BE2C (cell line): Measurements from ENCODE around the gene RXRA.

Experiments
- DNase-seq: peaks from one replicate; pipeline ENCODE4 v3.0.0-alpha.2; 2020
- H3K27me3 ChIP-seq: fragments of 250-450 bp; sonication (Bioruptor Pico); 2 replicates; pipeline ENCODE4 v1.5.1; 2020; ENCODE audit warnings: mild to moderate bottlenecking
- H3K36me3 ChIP-seq: fragments of 250-450 bp; sonication (Bioruptor Pico); 2 replicates; pipeline ENCODE4 v1.5.1; 2020; ENCODE audit warnings: mild to moderate bottlenecking
- H3K4me1 ChIP-seq: fragments of 250-450 bp; sonication (Bioruptor Pico); 2 replicates; pipeline ENCODE4 v1.5.1; 2020
- H3K4me3 ChIP-seq: 2 replicates; pipeline ENCODE4 v1.5.1; 2011; ENCODE audit warnings: low read depth, low read length
- H3K9me3 ChIP-seq: fragments of 250-450 bp; sonication (Bioruptor Pico); 2 replicates; pipeline ENCODE4 v1.5.1; 2020
- TF ChIP-seq, protein P1 (sequence below): IDR thresholded peaks from 2 replicates; pipeline ENCODE4 v1.5.1; 2012; ENCODE audit warnings: mild to moderate bottlenecking, low read depth, low read length

Gene RXRA

GRCh38 chr9:134406366-134407120 is 80.3 kb downstream of the RXRA start:
- no peaks in the 10 kb centered on the region for H3K36me3 ChIP-seq
- peak; percentile 44 for DNase-seq
- peak overlapping the region; percentile 41 for H3K4me3 ChIP-seq
- TF ChIP-seq, protein P1, sequence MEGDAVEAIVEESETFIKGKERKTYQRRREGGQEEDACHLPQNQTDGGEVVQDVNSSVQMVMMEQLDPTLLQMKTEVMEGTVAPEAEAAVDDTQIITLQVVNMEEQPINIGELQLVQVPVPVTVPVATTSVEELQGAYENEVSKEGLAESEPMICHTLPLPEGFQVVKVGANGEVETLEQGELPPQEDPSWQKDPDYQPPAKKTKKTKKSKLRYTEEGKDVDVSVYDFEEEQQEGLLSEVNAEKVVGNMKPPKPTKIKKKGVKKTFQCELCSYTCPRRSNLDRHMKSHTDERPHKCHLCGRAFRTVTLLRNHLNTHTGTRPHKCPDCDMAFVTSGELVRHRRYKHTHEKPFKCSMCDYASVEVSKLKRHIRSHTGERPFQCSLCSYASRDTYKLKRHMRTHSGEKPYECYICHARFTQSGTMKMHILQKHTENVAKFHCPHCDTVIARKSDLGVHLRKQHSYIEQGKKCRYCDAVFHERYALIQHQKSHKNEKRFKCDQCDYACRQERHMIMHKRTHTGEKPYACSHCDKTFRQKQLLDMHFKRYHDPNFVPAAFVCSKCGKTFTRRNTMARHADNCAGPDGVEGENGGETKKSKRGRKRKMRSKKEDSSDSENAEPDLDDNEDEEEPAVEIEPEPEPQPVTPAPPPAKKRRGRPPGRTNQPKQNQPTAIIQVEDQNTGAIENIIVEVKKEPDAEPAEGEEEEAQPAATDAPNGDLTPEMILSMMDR, result no peak
- peaks cover 36% of the 10 kb centered on the region for H3K4me1 ChIP-seq
- no peaks in the 10 kb centered on the region for H3K27me3 ChIP-seq
- H3K9me3 ChIP-seq, result no peaks in the 10 kb centered on the region

DNA sequence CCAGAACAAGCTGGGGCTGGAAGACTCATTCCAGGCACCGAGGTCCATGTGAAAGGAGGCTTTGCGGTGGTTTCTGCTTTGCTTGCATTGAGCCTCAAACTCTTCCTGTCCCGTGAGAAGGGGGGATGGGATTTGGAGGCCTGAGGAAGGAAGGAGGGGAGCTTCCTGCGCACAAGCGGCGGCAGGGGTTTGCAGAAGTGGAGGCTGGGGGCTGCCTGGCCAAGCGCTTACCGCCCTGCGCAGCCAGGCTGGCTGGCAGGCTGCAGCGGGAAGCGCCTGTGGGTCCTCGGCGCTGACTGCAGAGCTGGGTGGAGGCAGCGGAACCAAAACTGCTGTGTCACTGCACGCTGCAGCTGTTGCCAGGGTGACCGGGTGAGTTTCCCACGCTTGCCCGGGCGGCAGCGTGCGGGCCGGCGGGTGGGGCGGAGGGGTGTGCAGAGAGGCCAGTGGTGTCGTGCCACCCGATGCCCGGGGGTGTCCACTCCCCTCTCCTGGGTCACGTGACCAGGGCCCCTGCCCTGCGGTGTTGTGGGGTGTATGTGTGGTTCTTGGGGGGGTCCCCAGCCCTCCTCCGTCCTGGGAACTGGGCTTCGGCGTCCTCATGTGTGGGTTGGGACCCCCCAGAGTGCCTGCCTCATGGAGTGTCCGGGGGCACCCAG is 81.0 kb downstream of the RXRA start:
- Histone ChIP-seq H3K4me3 (peak overlapping the region; percentile 41), H3K4me1 (peaks cover 43% of the 10 kb centered on the region), H3K36me3 (no peaks in the 10 kb centered on the region), H3K9me3 (no peaks in the 10 kb centered on the region), H3K27me3 (no peaks in the 10 kb centered on the region)
- peak; percentile 90 for DNase-seq
- TF ChIP-seq, protein P1, result no peak

GRCh38 chr9:134408389-134408788 is 82.1 kb downstream of the RXRA start:
- Histone ChIP-seq H3K4me3 (no peak overlapping the region), H3K4me1 (peaks cover 54% of the 10 kb centered on the region), H3K9me3 (no peaks in the 10 kb centered on the region), H3K27me3 (no peaks in the 10 kb centered on the region), H3K36me3 (no peaks in the 10 kb centered on the region)
- TF ChIP-seq, protein P1, result peak; percentile 55
- peak; percentile 76 for DNase-seq

- DNase-seq, result no peak
These were observed 82.9 kb downstream of the RXRA start for GRCh38 chr9:134408939-134409737.

DNA sequence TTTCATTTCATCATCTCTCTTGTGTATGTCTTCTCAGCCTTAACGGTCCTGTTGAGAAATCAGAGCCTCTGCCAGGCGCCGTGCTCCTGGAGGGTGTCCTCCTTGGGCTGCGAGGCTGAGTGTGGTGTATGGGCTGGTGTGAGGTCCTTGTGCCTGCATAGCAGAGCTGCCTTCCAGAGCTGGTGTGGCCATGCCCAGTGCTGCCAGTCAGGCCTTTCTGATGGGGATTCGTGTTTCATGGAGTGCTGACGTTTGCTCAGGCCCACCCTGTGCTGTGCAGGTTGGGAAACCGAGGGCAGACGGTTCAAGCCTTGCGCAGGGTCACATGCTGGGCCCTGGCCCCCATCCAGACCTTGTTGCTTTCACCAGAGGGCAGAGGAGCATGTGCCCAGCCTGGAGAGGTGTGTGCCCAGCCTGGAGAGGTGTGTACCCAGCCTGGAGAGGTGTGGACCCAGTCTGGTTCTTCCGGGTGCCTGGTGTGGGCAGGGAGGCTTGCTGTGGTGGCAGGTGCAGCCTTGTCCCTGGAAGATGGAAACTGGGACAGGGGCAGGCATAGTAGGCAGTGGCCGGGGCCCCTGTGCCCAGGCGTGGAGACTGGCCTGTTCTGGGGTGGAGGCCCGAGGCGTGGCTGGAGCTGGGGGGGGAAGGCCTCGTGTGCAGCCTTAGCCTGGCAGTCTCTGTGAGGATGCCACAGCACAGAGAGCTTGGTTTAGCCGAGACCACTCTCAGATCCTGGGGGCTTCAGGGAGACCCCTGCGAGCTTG is 84.0 kb downstream of the RXRA start:
- no peaks in the 10 kb centered on the region for H3K36me3 ChIP-seq
- no peak for DNase-seq
- H3K4me1 ChIP-seq, result peaks cover 68% of the 10 kb centered on the region
- TF ChIP-seq, protein P1, result no peak
- no peaks in the 10 kb centered on the region for H3K27me3 ChIP-seq
- H3K4me3 ChIP-seq, result no peak overlapping the region
- no peaks in the 10 kb centered on the region for H3K9me3 ChIP-seq

More at GRCh38 chr9:134408939-134409737, 82.9 kb downstream of the RXRA start:
- H3K9me3 ChIP-seq, result no peaks in the 10 kb centered on the region
- H3K36me3 ChIP-seq, result no peaks in the 10 kb centered on the region
- TF ChIP-seq, protein P1, result no peak
- H3K4me1 ChIP-seq, result peaks cover 62% of the 10 kb centered on the region
- no peaks in the 10 kb centered on the region for H3K27me3 ChIP-seq
- no peak overlapping the region for H3K4me3 ChIP-seq
